HPDE6-E6E7 (cell line): Measurements from ENCODE around the gene C1orf21.

Experiments
- DNase-seq: peaks from one replicate; pipeline ENCODE4 v3.0.0; 2011; ENCODE audit warnings: missing footprints; ENCODE audit errors: extremely low spot score

Gene C1orf21

GRCh38 chr1:184447651-184448185 lies 60.9 kb downstream of the C1orf21 start:
- no peak for DNase-seq

- no peak for DNase-seq
Observed at GRCh38 chr1:184449916-184450315, 63.1 kb downstream of the C1orf21 start.

- no peak for DNase-seq
Observed at GRCh38 chr1:184455786-184456185, 69.0 kb downstream of the C1orf21 start.

GRCh38 chr1:184456189-184456588 lies 69.4 kb downstream of the C1orf21 start:
- DNase-seq, result no peak

- DNase-seq, result no peak
Observed at GRCh38 chr1:184457500-184457899, 70.7 kb downstream of the C1orf21 start.

- DNase-seq, result no peak
Observed at GRCh38 chr1:184461321-184461720, 74.5 kb downstream of the C1orf21 start.

GRCh38 chr1:184462155-184462554 lies 75.3 kb downstream of the C1orf21 start:
- DNase-seq, result no peak

- DNase-seq, result no peak
Observed at GRCh38 chr1:184462990-184463389, 76.2 kb downstream of the C1orf21 start.

GRCh38 chr1:184463680-184464079 lies 76.9 kb downstream of the C1orf21 start:
- no peak for DNase-seq

- DNase-seq, result no peak
Observed at GRCh38 chr1:184464757-184465156, 77.9 kb downstream of the C1orf21 start.

- no peak for DNase-seq
Observed at GRCh38 chr1:184465489-184466146, 78.8 kb downstream of the C1orf21 start.

GRCh38 chr1:184467295-184467694 lies 80.5 kb downstream of the C1orf21 start:
- no peak for DNase-seq

- no peak for DNase-seq
Observed at GRCh38 chr1:184469396-184469795, 82.6 kb downstream of the C1orf21 start.

- DNase-seq, result no peak
Observed at GRCh38 chr1:184471686-184472085, 84.9 kb downstream of the C1orf21 start.

GRCh38 chr1:184472136-184472535 lies 85.3 kb downstream of the C1orf21 start:
- DNase-seq, result no peak

GRCh38 chr1:184473176-184473966 lies 86.5 kb downstream of the C1orf21 start:
- no peak for DNase-seq

GRCh38 chr1:184476187-184476586 lies 89.4 kb downstream of the C1orf21 start:
- DNase-seq, result no peak

GRCh38 chr1:184479435-184480167 lies 92.8 kb downstream of the C1orf21 start:
- DNase-seq, result no peak

- no peak for DNase-seq
Observed at GRCh38 chr1:184480736-184481135, 93.9 kb downstream of the C1orf21 start.

- DNase-seq, result no peak
Observed at GRCh38 chr1:184482136-184482535, 95.3 kb downstream of the C1orf21 start.

- DNase-seq, result no peak
Observed at GRCh38 chr1:184483101-184483683, 96.4 kb downstream of the C1orf21 start.
